CD14-positive monocyte (primary cell): ENCODE results near the gene CYTH1. TPM values are rescaled to one million over a fixed set of nuclear protein-coding genes. Genes with fewer than 3 reads are reported as not detected.
A peak's percentile ranks its signal among the peaks of the same experiment; 100 is the strongest.

Experiments
- DNase-seq, 3 donors: peaks; one replicate each; pipeline ENCODE4 v3.0.0-alpha.2; 2011 to 2022
- H2AFZ ChIP-seq: 2 replicates; pipeline ENCODE4 v1.6.0; 2012; ENCODE audit warnings: mild to moderate bottlenecking, low read depth, low read length, inconsistent platforms; ENCODE audit not compliant: insufficient read depth, poor library complexity, severe bottlenecking
- H3K27ac ChIP-seq, 2 donors: 1 replicate in 1 of 2; 2 replicates in 1 of 2; pipeline ENCODE4 v1.5.1; 2012 to 2013; ENCODE audit warnings: low read length in 2 of 2, control low read depth in 1 of 2, inconsistent platforms in 1 of 2, low read depth in 1 of 2, mild to moderate bottlenecking in 1 of 2
- H3K27me3 ChIP-seq, 2 donors: one replicate each; pipeline versions ENCODE4 v1.6.0 to v1.6.1; 2011 to 2013; ENCODE audit warnings: low read length in 2 of 2; ENCODE audit not compliant: control insufficient read depth in 2 of 2, insufficient read depth in 2 of 2
- H3K36me3 ChIP-seq, 2 donors: replicated peaks in 1 of 2; 1 replicate in 1 of 2; 2 replicates in 1 of 2; pipeline versions ENCODE4 v1.5.1 to v1.6.1; 2012 to 2013; ENCODE audit warnings: low read length in 2 of 2, control low read depth in 1 of 2, inconsistent platforms in 1 of 2, mild to moderate bottlenecking in 1 of 2; ENCODE audit not compliant: insufficient read depth in 2 of 2, control insufficient read depth in 1 of 2
- H3K4me1 ChIP-seq, 2 donors: 1 replicate in 1 of 2; 2 replicates in 1 of 2; pipeline versions ENCODE4 v1.5.1 to v1.6.1; 2012 to 2013; ENCODE audit warnings: low read length in 2 of 2, control low read depth in 1 of 2, inconsistent platforms in 1 of 2, mild to moderate bottlenecking in 1 of 2, moderate library complexity in 1 of 2; ENCODE audit not compliant: insufficient read depth in 2 of 2, control insufficient read depth in 1 of 2
- H3K4me2 ChIP-seq: replicated peaks from 2 replicates; pipeline ENCODE3; 2012; ENCODE audit warnings: low read length, moderate library complexity, mild to moderate bottlenecking; ENCODE audit not compliant: poor library complexity, severe bottlenecking; ENCODE audit errors: extremely low read depth
- H3K4me3 ChIP-seq, 3 experiments: fragments of 200-600 bp in 1 of 3; sonication (generic) in 1 of 3; replicated peaks in 1 of 3; 1 replicate in 2 of 3; 2 replicates in 1 of 3; pipeline ENCODE4 v1.5.1; 2011 to 2013; ENCODE audit warnings: low read length in 3 of 3, mild to moderate bottlenecking in 3 of 3, control low read depth in 2 of 3, low read depth in 2 of 3, inconsistent platforms in 1 of 3, moderate library complexity in 1 of 3
- H3K79me2 ChIP-seq: 2 replicates; pipeline ENCODE4 v1.6.0; 2012; ENCODE audit warnings: mild to moderate bottlenecking, control low read depth, inconsistent platforms, low read length, moderate library complexity; ENCODE audit not compliant: insufficient read depth
- H3K9ac ChIP-seq: 2 replicates; pipeline ENCODE4 v1.6.0; 2017; ENCODE audit warnings: low read length, mild to moderate bottlenecking; ENCODE audit not compliant: insufficient read depth, poor library complexity, severe bottlenecking
- H3K9me3 ChIP-seq, 2 donors: replicated peaks in 1 of 2; 1 replicate in 1 of 2; 2 replicates in 1 of 2; pipeline versions ENCODE4 v1.5.1 to v1.6.1; 2012 to 2013; ENCODE audit warnings: low read length in 2 of 2, control low read depth in 1 of 2; ENCODE audit not compliant: control insufficient read depth in 1 of 2, insufficient read depth in 1 of 2
- H4K20me1 ChIP-seq: 2 replicates; pipeline ENCODE4 v1.6.0; 2012; ENCODE audit warnings: mild to moderate bottlenecking, low read length, control low read depth, moderate library complexity; ENCODE audit not compliant: insufficient read depth
- H3K27ac Mint-ChIP-seq, 7 donors: one replicate each; pipeline ENCODE4 v1.8.0; 2020; ENCODE audit warnings: mild to moderate bottlenecking in 7 of 7, mixed read lengths in 7 of 7, moderate library complexity in 6 of 7, inconsistent platforms in 2 of 7
- H3K27me3 Mint-ChIP-seq, 3 donors: one replicate each; pipeline ENCODE4 v1.8.0; 2021 to 2022; ENCODE audit warnings: low read depth in 3 of 3, mild to moderate bottlenecking in 3 of 3, mixed read lengths in 3 of 3, moderate library complexity in 3 of 3, inconsistent platforms in 1 of 3
- H3K36me3 Mint-ChIP-seq, 2 donors: one replicate each; pipeline ENCODE4 v1.8.0; 2020; ENCODE audit warnings: mixed read lengths in 2 of 2, inconsistent platforms in 1 of 2, mild to moderate bottlenecking in 1 of 2
- H3K4me1 Mint-ChIP-seq: one replicate; pipeline ENCODE4 v1.8.0; 2020; ENCODE audit warnings: mild to moderate bottlenecking, mixed read lengths
- H3K4me3 Mint-ChIP-seq, 2 donors: one replicate each; pipeline ENCODE4 v1.8.0; 2020; ENCODE audit warnings: mild to moderate bottlenecking in 2 of 2, mixed read lengths in 2 of 2, moderate library complexity in 1 of 2
- H3K9me3 Mint-ChIP-seq, 7 donors: one replicate each; pipeline ENCODE4 v1.8.0; 2020 to 2022; ENCODE audit warnings: mixed read lengths in 7 of 7, mild to moderate bottlenecking in 6 of 7, moderate library complexity in 6 of 7, inconsistent platforms in 2 of 7
- WGBS: methylation state at CpG from one replicate; pipeline ENCODE4 v1.1.5; 2013; ENCODE audit warnings: missing lambda C conversion rate; ENCODE audit not compliant: insufficient coverage; 5-methylcytosine and 5-hydroxymethylcytosine counted together
- intact Hi-C, 2 donors: fragments of 100-400 bp; cut with micrococcal nuclease; formaldehyde crosslinking; loops; one replicate each; pipeline versions ENCODE4 v1.15.0 to v1.15.1; 2023
- polyA plus RNA-seq, 3 donors: library from polyadenylated mRNA; depleted of rRNA in 1 of 3; unstranded in 2 of 3; stranded (reverse) in 1 of 3; fragments of 300-500 nt in 2 of 3; fragments of >200 nt in 1 of 3; fragmentation: Illumina TruSeq in 2 of 3; gene quantifications; 1 replicate in 2 of 3; 2 replicates in 1 of 3; pipeline ENCODE4 v1.2.3, GENCODE V29; 2012 to 2021
- TF ChIP-seq, protein P1 (sequence below): fragments of 200-600 bp; IDR thresholded peaks from one replicate; pipeline ENCODE4 v1.8.0; 2022; ENCODE audit warnings: antibody characterized with exemption, mild to moderate bottlenecking

CYTH1 gene
- polyA plus RNA-seq, 3 donors, result 68.6 to 211 (median 80.9) TPM

DNA sequence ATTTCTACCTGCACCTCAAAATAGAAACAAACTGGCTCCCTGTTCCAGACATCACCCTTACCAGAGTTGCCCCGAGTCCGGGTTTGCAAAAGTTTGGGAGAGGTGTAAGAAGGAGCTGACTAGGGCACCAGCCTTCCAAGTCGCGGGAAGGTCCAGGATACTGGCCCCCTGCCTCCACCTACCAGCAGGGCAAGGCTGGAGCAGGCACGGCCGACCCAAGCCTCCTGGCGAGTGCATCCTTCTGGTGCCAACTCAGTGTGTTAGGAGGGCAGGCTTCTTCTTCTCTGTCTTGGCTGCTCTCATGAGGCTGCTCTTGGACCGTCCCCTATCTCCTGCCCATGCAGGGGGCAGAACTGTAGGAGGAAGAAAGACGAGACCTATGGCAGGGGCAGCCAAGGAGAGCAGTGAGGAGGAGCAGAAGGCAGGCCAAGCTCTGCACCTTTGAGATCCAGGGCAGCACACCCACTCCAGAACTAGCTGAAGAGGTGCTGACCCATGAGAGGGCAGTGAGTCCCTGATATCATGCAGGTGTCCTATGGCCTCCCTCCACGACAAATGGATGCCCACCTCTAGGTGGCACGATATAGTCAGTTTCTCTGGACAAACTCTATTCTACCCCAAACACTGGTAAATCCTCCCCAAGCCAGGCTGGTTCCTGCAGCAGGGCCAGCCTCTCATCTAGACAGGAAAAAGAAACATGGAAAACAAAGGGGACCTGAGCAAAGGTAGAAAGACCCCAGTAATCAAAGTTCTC lies 54.4 kb downstream of the CYTH1 start:
- intact Hi-C loops, result no loop called here
- H3K36me3 Mint-ChIP-seq, result peaks cover 44 to 45% of the 10 kb centered on the region in 2 donors
- DNase-seq, result no peak
- Histone ChIP-seq H3K27ac (no peak overlapping the region), H3K4me1 (peaks cover 8 to 30% of the 10 kb centered on the region in 2 donors), H3K79me2 (peaks cover 100% of the 10 kb centered on the region), H2AFZ (no peak overlapping the region), H3K27me3 (no peaks in the 10 kb centered on the region), H3K9me3 (no peaks in the 10 kb centered on the region), H3K9ac (no peak overlapping the region), H3K4me3 (no peak overlapping the region), H3K36me3 (peaks cover 11 to 50% of the 10 kb centered on the region in 2 donors), H4K20me1 (peaks cover 100% of the 10 kb centered on the region), H3K4me2 (no peak overlapping the region)
- peaks cover 68% of the 10 kb centered on the region for H3K4me1 Mint-ChIP-seq
- peaks cover 0 to 2% (median 0%) of the 10 kb centered on the region in 7 donors for H3K9me3 Mint-ChIP-seq
- TF ChIP-seq, protein P1, sequence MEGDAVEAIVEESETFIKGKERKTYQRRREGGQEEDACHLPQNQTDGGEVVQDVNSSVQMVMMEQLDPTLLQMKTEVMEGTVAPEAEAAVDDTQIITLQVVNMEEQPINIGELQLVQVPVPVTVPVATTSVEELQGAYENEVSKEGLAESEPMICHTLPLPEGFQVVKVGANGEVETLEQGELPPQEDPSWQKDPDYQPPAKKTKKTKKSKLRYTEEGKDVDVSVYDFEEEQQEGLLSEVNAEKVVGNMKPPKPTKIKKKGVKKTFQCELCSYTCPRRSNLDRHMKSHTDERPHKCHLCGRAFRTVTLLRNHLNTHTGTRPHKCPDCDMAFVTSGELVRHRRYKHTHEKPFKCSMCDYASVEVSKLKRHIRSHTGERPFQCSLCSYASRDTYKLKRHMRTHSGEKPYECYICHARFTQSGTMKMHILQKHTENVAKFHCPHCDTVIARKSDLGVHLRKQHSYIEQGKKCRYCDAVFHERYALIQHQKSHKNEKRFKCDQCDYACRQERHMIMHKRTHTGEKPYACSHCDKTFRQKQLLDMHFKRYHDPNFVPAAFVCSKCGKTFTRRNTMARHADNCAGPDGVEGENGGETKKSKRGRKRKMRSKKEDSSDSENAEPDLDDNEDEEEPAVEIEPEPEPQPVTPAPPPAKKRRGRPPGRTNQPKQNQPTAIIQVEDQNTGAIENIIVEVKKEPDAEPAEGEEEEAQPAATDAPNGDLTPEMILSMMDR, result no peak
- peaks cover 0 to 3% (median 0%) of the 10 kb centered on the region in 3 donors for H3K27me3 Mint-ChIP-seq
- H3K27ac Mint-ChIP-seq, result peak overlapping the region in 2 of 7 donors; percentile 32 to 69
- WGBS, result 96% methylated on average over 7 of the region's 11 CpGs
- no peak overlapping the region for H3K4me3 Mint-ChIP-seq

- H3K4me3 ChIP-seq, result no peak overlapping the region
- intact Hi-C loops, result no loop called here
- H3K9ac ChIP-seq, result no peak overlapping the region
Measured at GRCh38 chr17:78727057-78727456, 55.0 kb downstream of the CYTH1 start.

More at GRCh38 chr17:78727057-78727456, 55.0 kb downstream of the CYTH1 start:
- TF ChIP-seq, protein P1, result no peak
- Histone ChIP-seq H3K27me3 (no peaks in the 10 kb centered on the region), H3K4me2 (no peak overlapping the region), H3K79me2 (peaks cover 100% of the 10 kb centered on the region), H3K27ac (no peak overlapping the region), H2AFZ (no peak overlapping the region), H3K9me3 (no peaks in the 10 kb centered on the region), H3K4me1 (peaks cover 8 to 30% of the 10 kb centered on the region in 2 donors), H3K36me3 (peaks cover 11 to 50% of the 10 kb centered on the region in 2 donors), H4K20me1 (peaks cover 100% of the 10 kb centered on the region)
- Mint-ChIP-seq H3K27me3 (peaks cover 0 to 3% (median 0%) of the 10 kb centered on the region in 3 donors), H3K4me1 (peaks cover 70% of the 10 kb centered on the region), H3K36me3 (peaks cover 38 to 40% of the 10 kb centered on the region in 2 donors), H3K27ac (peak overlapping the region in 2 of 7 donors; percentile 2 to 67), H3K9me3 (peaks cover 0 to 2% (median 0%) of the 10 kb centered on the region in 7 donors), H3K4me3 (no peak overlapping the region)
- no peak for DNase-seq
- WGBS, result 93% methylated on average over 4 of the region's 5 CpGs
